Testis (tissue), 3 donors: ENCODE results near the gene NBEAL1. TPM values are rescaled to one million over a fixed set of nuclear protein-coding genes. Genes with fewer than 3 reads are reported as not detected.
"Not testable (repeated sequence)": the region's sequence is repeated elsewhere in the genome, so short reads cannot be mapped to it uniquely, and the experiment has no call there.

Experiments
- DNase-seq: peaks from one replicate; pipeline ENCODE4 v3.0.0-alpha.2; 2019
- H3K27ac ChIP-seq, 2 donors: fragments of 200-600 bp; sonication (generic); one replicate each; pipeline ENCODE4 v1.5.1; 2019
- H3K27me3 ChIP-seq: fragments of 200-600 bp; sonication (generic); one replicate; pipeline ENCODE4 v1.5.1; 2019
- H3K36me3 ChIP-seq: fragments of 200-600 bp; sonication (generic); one replicate; pipeline ENCODE4 v1.5.1; 2017; ENCODE audit warnings: low read depth; ENCODE audit errors: missing control alignments
- H3K4me1 ChIP-seq: fragments of 200-600 bp; sonication (generic); one replicate; pipeline ENCODE4 v1.5.1; 2019
- H3K4me3 ChIP-seq, 2 donors: fragments of 200-600 bp; sonication (generic); one replicate each; pipeline ENCODE4 v1.5.1; 2017 to 2019
- H3K9me3 ChIP-seq: fragments of 200-600 bp; sonication (generic); one replicate; pipeline ENCODE4 v1.5.1; 2017
- POLR2A ChIP-seq: fragments of 450-650 bp; IDR thresholded peaks from one replicate; pipeline ENCODE4 v1.6.1; 2017; ENCODE audit warnings: antibody characterized with exemption, mild to moderate bottlenecking, moderate library complexity
- WGBS, 2 donors: methylation state at CpG; one replicate each; pipeline ENCODE4 v1.1.5; 2018; 5-methylcytosine and 5-hydroxymethylcytosine counted together
- intact Hi-C: fragments of 100-400 bp; cut with DNase I; formaldehyde crosslinking; loops from one replicate; pipeline ENCODE4 v1.15.1; 2023; ENCODE audit warnings: low total_unique reads
- polyA plus RNA-seq: library from polyadenylated mRNA; stranded (reverse); fragments of 350-450 nt; fragmentation: Illumina TruSeq; extraction: RNeasy Lipid Tissue Mini Kit (QIAGEN cat#74804); gene quantifications from one replicate; pipeline ENCODE4 v1.2.3, GENCODE V29; 2014; ENCODE audit warnings: low read depth, low replicate concordance; ENCODE audit not compliant: insufficient read depth
- total RNA-seq, 2 donors: library from RNA; depleted of rRNA; stranded (reverse); fragments of >200 nt; gene quantifications; one replicate each; pipeline ENCODE4 v1.2.3, GENCODE V29; 2016
- TF ChIP-seq, protein P1 (sequence below), 3 experiments: fragments of 450-650 bp in 2 of 3; fragments of 200-600 bp in 1 of 3; sonication (generic) in 1 of 3; IDR thresholded peaks; one replicate each; pipeline ENCODE4 v1.5.1; 2016 to 2019; ENCODE audit warnings: antibody characterized with exemption in 3 of 3, mild to moderate bottlenecking in 2 of 3, moderate library complexity in 1 of 3

NBEAL1 gene
- total and polyA plus RNA-seq, 3 donors from 2014 or later = 7.6 to 43.0 (median 37.0) TPM

DNA sequence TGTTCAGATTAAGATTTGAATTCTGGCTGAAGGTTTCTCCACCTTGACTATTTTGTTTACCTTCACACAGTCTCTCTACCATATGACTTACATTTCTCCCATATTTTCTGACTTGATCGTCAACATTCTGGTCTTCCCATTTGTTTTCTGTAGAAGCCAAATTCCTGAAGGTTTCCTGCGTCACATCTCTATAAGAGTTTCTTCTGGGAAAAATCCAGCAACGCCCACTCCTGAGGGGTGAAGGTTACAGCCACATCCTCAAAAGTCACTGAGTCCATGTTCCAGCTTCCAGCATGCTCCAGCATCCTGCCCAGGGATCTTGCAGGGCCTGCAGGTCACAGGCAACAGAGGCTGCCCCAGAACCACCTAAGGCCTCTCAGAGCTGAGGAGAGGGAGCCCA lies 47.5 kb downstream of the NBEAL1 start:
- Histone ChIP-seq H3K36me3 (no peaks in the 10 kb centered on the region), H3K27ac (no peak overlapping the region), H3K4me1 (no peaks in the 10 kb centered on the region), H3K4me3 (no peak overlapping the region), H3K9me3 (no peaks in the 10 kb centered on the region), H3K27me3 (no peaks in the 10 kb centered on the region)
- no peak for DNase-seq
- 85 to 86% methylated on average over 3 of the region's 3 CpGs for WGBS, 2 donors
- intact Hi-C loops = no loop called here
- TF ChIP-seq, protein P1, sequence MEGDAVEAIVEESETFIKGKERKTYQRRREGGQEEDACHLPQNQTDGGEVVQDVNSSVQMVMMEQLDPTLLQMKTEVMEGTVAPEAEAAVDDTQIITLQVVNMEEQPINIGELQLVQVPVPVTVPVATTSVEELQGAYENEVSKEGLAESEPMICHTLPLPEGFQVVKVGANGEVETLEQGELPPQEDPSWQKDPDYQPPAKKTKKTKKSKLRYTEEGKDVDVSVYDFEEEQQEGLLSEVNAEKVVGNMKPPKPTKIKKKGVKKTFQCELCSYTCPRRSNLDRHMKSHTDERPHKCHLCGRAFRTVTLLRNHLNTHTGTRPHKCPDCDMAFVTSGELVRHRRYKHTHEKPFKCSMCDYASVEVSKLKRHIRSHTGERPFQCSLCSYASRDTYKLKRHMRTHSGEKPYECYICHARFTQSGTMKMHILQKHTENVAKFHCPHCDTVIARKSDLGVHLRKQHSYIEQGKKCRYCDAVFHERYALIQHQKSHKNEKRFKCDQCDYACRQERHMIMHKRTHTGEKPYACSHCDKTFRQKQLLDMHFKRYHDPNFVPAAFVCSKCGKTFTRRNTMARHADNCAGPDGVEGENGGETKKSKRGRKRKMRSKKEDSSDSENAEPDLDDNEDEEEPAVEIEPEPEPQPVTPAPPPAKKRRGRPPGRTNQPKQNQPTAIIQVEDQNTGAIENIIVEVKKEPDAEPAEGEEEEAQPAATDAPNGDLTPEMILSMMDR (IDR thresholded peaks at IDR 0.05) = no peak
- no peak for TF ChIP-seq POLR2A

DNA sequence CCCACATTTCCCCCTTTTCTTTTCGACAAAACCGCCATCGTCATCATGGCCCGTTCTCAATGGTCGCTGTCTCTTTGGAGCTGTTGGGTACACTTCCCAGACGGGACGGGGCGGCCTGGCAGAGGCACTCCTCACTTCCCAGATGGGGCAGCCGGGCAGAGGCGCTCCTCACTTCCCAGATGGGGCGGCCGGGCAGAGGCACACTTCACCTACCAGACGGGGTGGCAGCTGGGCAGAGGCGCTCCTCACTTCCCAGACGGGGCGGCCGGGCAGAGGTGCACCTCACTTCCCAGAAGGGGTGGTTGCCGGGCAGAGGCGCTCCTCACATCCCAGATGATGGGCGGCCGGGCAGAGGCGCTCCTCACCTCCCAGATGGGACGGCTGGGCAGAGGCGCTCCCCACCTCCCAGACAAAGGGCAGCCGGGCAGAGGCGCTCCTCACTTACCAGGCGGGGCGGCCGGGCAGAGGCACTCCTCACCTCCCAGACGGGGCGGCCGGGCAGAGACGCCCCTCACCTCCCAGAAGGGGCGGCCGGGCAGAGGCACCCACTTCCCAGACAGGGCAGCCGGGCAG lies 51.9 kb downstream of the NBEAL1 start:
- H3K27ac ChIP-seq, H3K4me1 ChIP-seq, H3K4me3 ChIP-seq, DNase-seq, H3K9me3 ChIP-seq, H3K27me3 ChIP-seq, H3K36me3 ChIP-seq, intact Hi-C loops: not testable (repeated sequence)
- WGBS, 2 donors = 96 to 98% methylated on average over 23 to 36 of the region's 36 CpGs

DNA sequence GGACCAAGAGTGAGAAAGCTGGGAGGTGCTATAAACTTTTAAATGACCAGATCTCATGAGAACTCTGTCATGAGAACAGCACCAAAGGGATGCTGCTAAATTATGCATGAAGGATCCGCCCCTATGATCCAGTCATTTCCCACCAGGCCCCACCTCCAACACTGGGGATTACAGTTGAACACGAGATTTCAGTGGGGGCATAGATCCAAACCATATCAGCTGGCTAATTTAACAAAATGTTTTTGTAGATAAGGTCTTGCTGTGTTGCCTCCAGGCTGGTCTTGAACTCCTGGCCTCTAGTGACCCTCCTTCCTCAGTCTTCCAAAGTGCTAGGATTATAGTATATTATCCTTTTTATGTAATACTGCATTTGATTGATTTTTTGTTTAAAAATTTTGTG lies 56.0 kb downstream of the NBEAL1 start:
- DNase-seq = no peak
- Histone ChIP-seq H3K4me3 (no peak overlapping the region), H3K36me3 (no peaks in the 10 kb centered on the region), H3K27ac (no peak overlapping the region), H3K27me3 (no peaks in the 10 kb centered on the region), H3K4me1 (no peaks in the 10 kb centered on the region), H3K9me3 (no peaks in the 10 kb centered on the region)
- 61 to 65% methylated on average over 2 of the region's 2 CpGs for WGBS, 2 donors
- intact Hi-C loops = no loop called here
- no peak for TF ChIP-seq POLR2A
- TF ChIP-seq, protein P1 (IDR thresholded peaks at IDR 0.05) = no peak

DNA sequence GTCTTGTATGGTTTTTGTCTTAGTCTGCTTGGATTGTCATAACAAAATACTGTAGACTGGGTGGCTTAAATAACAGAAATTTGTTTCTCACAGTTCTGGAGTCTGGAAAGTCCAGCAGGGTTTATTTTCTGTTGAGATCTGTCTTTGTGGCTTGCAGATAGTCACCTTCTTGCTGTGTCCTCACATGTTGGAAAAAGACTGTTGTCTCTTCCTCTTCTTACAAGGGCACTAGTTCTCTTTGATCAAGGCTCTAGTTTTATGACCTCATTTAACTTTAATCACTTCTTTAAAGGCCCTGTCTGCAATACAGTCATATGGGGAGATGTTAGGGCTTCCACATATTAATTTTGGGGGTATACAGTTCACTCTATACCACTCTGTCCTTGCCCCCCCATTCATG lies 56.5 kb downstream of the NBEAL1 start:
- Histone ChIP-seq H3K9me3 (no peaks in the 10 kb centered on the region), H3K4me1 (no peaks in the 10 kb centered on the region), H3K27ac (no peak overlapping the region), H3K4me3 (no peak overlapping the region), H3K27me3 (no peaks in the 10 kb centered on the region), H3K36me3 (no peaks in the 10 kb centered on the region)
- intact Hi-C loops = no loop called here
- no peak for TF ChIP-seq POLR2A
- TF ChIP-seq, protein P1 (IDR thresholded peaks at IDR 0.05) = no peak
- no peak for DNase-seq

DNA sequence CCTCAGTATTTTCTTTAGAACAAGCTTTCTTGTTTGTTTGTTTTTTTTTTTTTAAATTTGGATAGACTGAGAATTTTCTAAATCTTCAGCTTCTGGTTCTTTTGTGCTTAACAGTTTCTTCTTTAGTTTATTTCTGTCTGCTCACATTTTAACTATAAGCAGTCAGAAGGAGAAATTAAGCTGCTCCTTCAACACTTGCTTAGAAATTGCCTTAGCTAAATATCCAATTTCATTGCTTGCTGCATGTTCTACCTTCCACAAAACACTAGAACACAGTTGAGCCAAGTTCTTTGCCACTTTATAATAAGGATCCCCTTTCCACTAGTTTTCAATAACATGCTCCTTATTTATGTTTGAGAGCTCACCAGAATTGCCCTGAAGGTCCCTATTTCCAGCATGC lies 57.7 kb downstream of the NBEAL1 start:
- Histone ChIP-seq H3K27me3 (no peaks in the 10 kb centered on the region), H3K4me3 (no peak overlapping the region), H3K36me3 (no peaks in the 10 kb centered on the region), H3K9me3 (no peaks in the 10 kb centered on the region), H3K27ac (no peak overlapping the region), H3K4me1 (no peaks in the 10 kb centered on the region)
- no peak for DNase-seq
- no peak for TF ChIP-seq POLR2A
- intact Hi-C loops = no loop called here

DNA sequence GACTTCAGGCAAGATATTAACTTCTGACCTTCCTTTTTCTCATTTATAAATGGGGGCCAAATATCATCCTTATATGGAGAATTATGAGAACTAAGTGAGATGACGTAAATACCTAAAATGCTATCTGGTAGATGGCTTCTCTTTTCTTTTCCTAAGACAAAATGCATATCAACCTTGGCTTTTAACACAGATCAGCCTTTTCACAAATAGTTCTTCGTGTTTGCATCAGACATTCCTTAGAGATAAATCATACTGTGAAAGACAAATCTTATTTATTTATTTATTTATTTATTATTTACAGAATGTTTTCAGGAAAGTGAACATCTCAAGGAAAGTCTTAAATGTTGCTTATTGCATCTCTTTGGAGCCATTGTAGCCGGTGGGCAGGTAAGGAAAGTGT lies 62.8 kb downstream of the NBEAL1 start:
- Histone ChIP-seq H3K27me3 (no peaks in the 10 kb centered on the region), H3K36me3 (no peaks in the 10 kb centered on the region), H3K4me3 (no peak overlapping the region), H3K27ac (no peak overlapping the region), H3K4me1 (no peaks in the 10 kb centered on the region), H3K9me3 (no peaks in the 10 kb centered on the region)
- no peak for DNase-seq
- TF ChIP-seq, protein P1 (IDR thresholded peaks at IDR 0.05) = no peak
- TF ChIP-seq POLR2A = no peak
- WGBS, 2 donors = 84 to 87% methylated on average over 3 of the region's 3 CpGs
- intact Hi-C loops = no loop called here
